HEK293 (cell line): ENCODE data around the gene HOXC5.

ENCODE experiments used
- MEIS1 ChIP-seq: sonication (generic); formaldehyde crosslinking; IDR thresholded peaks from 2 replicates; pipeline ENCODE4 v1.8.1; 2022; ENCODE audit warnings: missing genetic modification reagents, mild to moderate bottlenecking, borderline replicate concordance
- ZBTB17 ChIP-seq: fragments of 450-650 bp; formaldehyde crosslinking; IDR thresholded peaks from 2 replicates; pipeline ENCODE4 v1.5.1; 2016; ENCODE audit warnings: missing biosample characterization, missing genetic modification characterization
- ZBTB7A ChIP-seq: fragments of 450-650 bp; formaldehyde crosslinking; IDR thresholded peaks from 2 replicates; pipeline ENCODE4 v1.5.1; 2016; ENCODE audit warnings: low read depth, missing biosample characterization, missing genetic modification characterization
- ZNF501 ChIP-seq: fragments of 450-650 bp; formaldehyde crosslinking; IDR thresholded peaks from 2 replicates; pipeline ENCODE4 v1.5.1; 2016; ENCODE audit warnings: missing biosample characterization, missing genetic modification characterization
- TF ChIP-seq, protein P1 (sequence below): fragments of 450-650 bp; formaldehyde crosslinking; IDR thresholded peaks from 2 replicates; pipeline ENCODE4 v1.5.1; 2016; ENCODE audit warnings: missing biosample characterization, missing genetic modification characterization

- TF ChIP-seq, protein P1, sequence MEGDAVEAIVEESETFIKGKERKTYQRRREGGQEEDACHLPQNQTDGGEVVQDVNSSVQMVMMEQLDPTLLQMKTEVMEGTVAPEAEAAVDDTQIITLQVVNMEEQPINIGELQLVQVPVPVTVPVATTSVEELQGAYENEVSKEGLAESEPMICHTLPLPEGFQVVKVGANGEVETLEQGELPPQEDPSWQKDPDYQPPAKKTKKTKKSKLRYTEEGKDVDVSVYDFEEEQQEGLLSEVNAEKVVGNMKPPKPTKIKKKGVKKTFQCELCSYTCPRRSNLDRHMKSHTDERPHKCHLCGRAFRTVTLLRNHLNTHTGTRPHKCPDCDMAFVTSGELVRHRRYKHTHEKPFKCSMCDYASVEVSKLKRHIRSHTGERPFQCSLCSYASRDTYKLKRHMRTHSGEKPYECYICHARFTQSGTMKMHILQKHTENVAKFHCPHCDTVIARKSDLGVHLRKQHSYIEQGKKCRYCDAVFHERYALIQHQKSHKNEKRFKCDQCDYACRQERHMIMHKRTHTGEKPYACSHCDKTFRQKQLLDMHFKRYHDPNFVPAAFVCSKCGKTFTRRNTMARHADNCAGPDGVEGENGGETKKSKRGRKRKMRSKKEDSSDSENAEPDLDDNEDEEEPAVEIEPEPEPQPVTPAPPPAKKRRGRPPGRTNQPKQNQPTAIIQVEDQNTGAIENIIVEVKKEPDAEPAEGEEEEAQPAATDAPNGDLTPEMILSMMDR: no peak
- TF ChIP-seq ZBTB7A (tag by site-specific recombination) (no peak), ZNF501 (tag by site-specific recombination) (no peak), MEIS1 (CRISPR knock-in tag) (no peak), ZBTB17 (tag by site-specific recombination) (no peak)
Observed at GRCh38 chr12:54040148-54040494, 7.3 kb downstream of the HOXC5 start.
